Measurements from ENCODE around the gene PCYT2.

The PCYT2 gene

DNA sequence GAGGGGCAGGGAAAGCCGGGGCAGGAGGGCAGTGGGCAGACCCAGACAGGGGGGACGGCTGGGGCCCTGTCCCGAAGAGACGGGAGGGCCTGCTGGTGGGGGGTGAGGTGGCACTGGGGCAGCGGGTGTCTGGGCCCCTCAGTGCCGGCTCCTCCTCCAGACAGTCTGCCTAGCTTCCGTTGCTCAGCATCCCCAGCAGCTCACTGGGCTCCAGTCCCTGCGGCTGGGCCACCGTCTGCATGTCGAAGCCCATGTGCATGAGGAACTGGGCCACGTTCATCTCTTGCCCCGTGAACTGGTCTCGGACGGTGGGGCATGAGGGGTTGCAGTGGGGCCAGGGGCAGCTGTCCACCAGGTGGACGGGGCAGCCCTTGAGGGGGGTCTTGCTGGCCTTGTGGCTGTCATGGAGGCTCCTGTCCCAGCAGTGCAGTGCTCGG is 41.6 kb upstream of the PCYT2 start:
- no peak for ATAC-seq (ENCODE audit: insufficient read depth, low read depth)
- no peak overlapping the region for H3K4me2 ChIP-seq (ENCODE audit: insufficient read depth, low read length)

DNA sequence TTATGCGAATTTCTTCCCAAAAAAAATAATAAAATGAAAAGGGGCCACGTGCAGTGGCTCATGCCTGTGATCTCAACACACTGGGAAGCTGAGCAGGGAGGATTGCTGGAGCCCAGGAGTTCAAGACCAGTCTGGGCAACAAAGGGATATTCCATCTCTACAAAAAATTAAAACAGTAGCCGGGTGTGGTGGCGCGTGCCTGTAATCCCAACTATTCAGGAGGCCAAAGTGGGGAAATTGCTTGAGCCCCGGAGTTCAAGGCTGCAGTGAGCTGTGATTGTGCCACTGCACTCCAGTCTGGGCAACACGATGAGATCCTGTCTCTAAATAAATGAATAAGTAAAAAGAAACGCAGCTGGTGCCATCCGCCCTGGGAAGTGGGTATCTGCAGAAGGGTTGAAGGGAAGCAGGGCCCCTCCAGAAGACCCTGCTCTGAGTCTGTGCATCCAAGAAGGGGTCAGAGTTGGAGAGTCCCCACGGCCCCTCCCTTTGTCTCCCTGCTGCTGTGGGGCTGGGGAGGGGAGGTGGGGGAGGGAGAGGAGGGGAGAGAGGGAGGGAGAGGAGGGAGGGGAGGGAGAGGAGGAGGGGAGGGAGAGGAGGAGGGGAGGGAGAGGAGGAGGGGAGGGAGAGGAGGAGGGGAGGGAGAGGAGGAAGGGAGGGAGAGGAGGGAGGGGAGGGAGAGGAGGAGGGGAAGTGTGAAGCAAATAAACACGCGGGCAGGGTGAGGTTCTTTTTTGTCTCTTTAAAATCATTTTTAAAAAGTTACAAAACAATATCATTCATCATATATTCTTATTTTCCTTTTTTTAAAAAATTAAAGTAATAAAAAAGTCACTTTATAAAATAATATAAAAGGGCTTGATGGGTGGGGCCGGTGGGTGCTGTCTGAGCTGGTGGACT is 40.8 kb upstream of the PCYT2 start:
- Histone ChIP-seq H3K27me3 (ENCODE audit: insufficient read depth, low read length, poor library complexity) (no peaks in the 10 kb centered on the region), H3K9me3 (ENCODE audit: insufficient read depth, low read length, severe bottlenecking) (no peaks in the 10 kb centered on the region), H2AFZ (ENCODE audit: low read depth, low read length) (no peak overlapping the region), H3K9ac (ENCODE audit: low read depth, low read length) (no peak overlapping the region), H3K27ac (ENCODE audit: low read length) (no peak overlapping the region), H3K4me2 (ENCODE audit: insufficient read depth, low read length) (no peak overlapping the region), H4K20me1 (ENCODE audit: insufficient read depth, low read length) (no peaks in the 10 kb centered on the region), H3K4me3 (ENCODE audit: low read depth in 1 of 2, low read length in 2 of 2) (no peak overlapping the region), H3K79me2 (ENCODE audit: insufficient read depth, low read length) (no peaks in the 10 kb centered on the region), H3K4me1 (ENCODE audit: insufficient read depth, low read length) (peaks cover 9% of the 10 kb centered on the region), H3K36me3 (ENCODE audit: insufficient read depth, low read length) (no peaks in the 10 kb centered on the region)
- TF ChIP-seq EZH2 (IDR thresholded peaks at IDR 0.05; ENCODE audit: borderline replicate concordance, low read depth, low read length, severe bottlenecking) = no peak
- TF ChIP-seq, protein P1, sequence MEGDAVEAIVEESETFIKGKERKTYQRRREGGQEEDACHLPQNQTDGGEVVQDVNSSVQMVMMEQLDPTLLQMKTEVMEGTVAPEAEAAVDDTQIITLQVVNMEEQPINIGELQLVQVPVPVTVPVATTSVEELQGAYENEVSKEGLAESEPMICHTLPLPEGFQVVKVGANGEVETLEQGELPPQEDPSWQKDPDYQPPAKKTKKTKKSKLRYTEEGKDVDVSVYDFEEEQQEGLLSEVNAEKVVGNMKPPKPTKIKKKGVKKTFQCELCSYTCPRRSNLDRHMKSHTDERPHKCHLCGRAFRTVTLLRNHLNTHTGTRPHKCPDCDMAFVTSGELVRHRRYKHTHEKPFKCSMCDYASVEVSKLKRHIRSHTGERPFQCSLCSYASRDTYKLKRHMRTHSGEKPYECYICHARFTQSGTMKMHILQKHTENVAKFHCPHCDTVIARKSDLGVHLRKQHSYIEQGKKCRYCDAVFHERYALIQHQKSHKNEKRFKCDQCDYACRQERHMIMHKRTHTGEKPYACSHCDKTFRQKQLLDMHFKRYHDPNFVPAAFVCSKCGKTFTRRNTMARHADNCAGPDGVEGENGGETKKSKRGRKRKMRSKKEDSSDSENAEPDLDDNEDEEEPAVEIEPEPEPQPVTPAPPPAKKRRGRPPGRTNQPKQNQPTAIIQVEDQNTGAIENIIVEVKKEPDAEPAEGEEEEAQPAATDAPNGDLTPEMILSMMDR (IDR thresholded peaks at IDR 0.05; ENCODE audit: borderline replicate concordance, extremely low read depth, low read length, poor library complexity, severe bottlenecking) = no peak
- DNase-seq (no peak), ATAC-seq (ENCODE audit: insufficient read depth, low read depth) (peak; percentile 24; the same call in 1 of the 3 replicates)

More for the DNA sequence above, 41.6 kb upstream of the PCYT2 start:
- Histone ChIP-seq H4K20me1 (ENCODE audit: insufficient read depth, low read length) (no peaks in the 10 kb centered on the region), H3K9ac (ENCODE audit: low read depth, low read length) (no peak overlapping the region), H3K79me2 (ENCODE audit: insufficient read depth, low read length) (no peaks in the 10 kb centered on the region), H2AFZ (ENCODE audit: low read depth, low read length) (peak overlapping the region; percentile 26; the same call in 1 of the 2 replicates), H3K4me3 (ENCODE audit: low read depth in 1 of 2, low read length in 2 of 2) (no peak overlapping the region), H3K9me3 (ENCODE audit: insufficient read depth, low read length, severe bottlenecking) (no peaks in the 10 kb centered on the region), H3K27ac (ENCODE audit: low read length) (no peak overlapping the region), H3K4me1 (ENCODE audit: insufficient read depth, low read length) (peaks cover 9% of the 10 kb centered on the region), H3K36me3 (ENCODE audit: insufficient read depth, low read length) (no peaks in the 10 kb centered on the region), H3K27me3 (ENCODE audit: insufficient read depth, low read length, poor library complexity) (no peaks in the 10 kb centered on the region)
- no peak for TF ChIP-seq EZH2 (IDR thresholded peaks at IDR 0.05; ENCODE audit: borderline replicate concordance, low read depth, low read length, severe bottlenecking)
- TF ChIP-seq, protein P1 (IDR thresholded peaks at IDR 0.05; ENCODE audit: borderline replicate concordance, extremely low read depth, low read length, poor library complexity, severe bottlenecking) = no peak
- no peak for DNase-seq

- H3K4me3 ChIP-seq (ENCODE audit: low read depth in 1 of 2, low read length in 2 of 2) = no peak overlapping the region
- no peak overlapping the region for H2AFZ ChIP-seq (ENCODE audit: low read depth, low read length)
- no peaks in the 10 kb centered on the region for H3K79me2 ChIP-seq (ENCODE audit: insufficient read depth, low read length)
- no peak for ATAC-seq (ENCODE audit: insufficient read depth, low read depth)
- H3K9me3 ChIP-seq (ENCODE audit: insufficient read depth, low read length, severe bottlenecking) = no peaks in the 10 kb centered on the region
- TF ChIP-seq, protein P1 (IDR thresholded peaks at IDR 0.05; ENCODE audit: borderline replicate concordance, extremely low read depth, low read length, poor library complexity, severe bottlenecking) = no peak
- TF ChIP-seq EZH2 (IDR thresholded peaks at IDR 0.05; ENCODE audit: borderline replicate concordance, low read depth, low read length, severe bottlenecking) = no peak
- no peak overlapping the region for H3K27ac ChIP-seq (ENCODE audit: low read length)
- no peak for DNase-seq
- no peak overlapping the region for H3K9ac ChIP-seq (ENCODE audit: low read depth, low read length)
- H4K20me1 ChIP-seq (ENCODE audit: insufficient read depth, low read length) = no peaks in the 10 kb centered on the region
- H3K4me1 ChIP-seq (ENCODE audit: insufficient read depth, low read length) = peaks cover 9% of the 10 kb centered on the region
- no peak overlapping the region for H3K4me2 ChIP-seq (ENCODE audit: insufficient read depth, low read length)
- no peaks in the 10 kb centered on the region for H3K36me3 ChIP-seq (ENCODE audit: insufficient read depth, low read length)
- no peaks in the 10 kb centered on the region for H3K27me3 ChIP-seq (ENCODE audit: insufficient read depth, low read length, poor library complexity)
These were observed 39.3 kb upstream of the PCYT2 start for GRCh38 chr17:81950501-81950900.

Measured in DND-41 (cell line).